Measurements from ENCODE around the gene CREBRF.

Gene CREBRF

DNA sequence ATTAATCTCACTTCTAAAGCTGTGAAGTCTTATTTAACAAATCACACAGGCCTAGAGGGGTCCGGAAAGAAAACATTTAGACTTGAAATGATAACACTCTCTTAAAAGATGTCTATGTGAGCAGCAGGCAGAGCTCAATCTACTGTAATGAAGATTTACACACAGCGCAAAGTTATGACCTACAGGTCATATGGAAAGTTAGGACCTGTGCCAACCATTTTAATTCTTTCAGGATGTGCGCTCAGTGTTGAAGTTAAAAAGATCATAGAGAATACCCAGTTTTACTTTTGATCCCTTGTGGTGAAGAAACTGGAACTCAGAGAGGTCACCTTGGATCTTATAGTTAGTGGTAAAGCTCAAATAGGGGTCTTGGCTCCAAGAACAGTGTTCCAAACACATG is 3.1 kb upstream of the CREBRF start:
- TF ChIP-seq, protein P1, sequence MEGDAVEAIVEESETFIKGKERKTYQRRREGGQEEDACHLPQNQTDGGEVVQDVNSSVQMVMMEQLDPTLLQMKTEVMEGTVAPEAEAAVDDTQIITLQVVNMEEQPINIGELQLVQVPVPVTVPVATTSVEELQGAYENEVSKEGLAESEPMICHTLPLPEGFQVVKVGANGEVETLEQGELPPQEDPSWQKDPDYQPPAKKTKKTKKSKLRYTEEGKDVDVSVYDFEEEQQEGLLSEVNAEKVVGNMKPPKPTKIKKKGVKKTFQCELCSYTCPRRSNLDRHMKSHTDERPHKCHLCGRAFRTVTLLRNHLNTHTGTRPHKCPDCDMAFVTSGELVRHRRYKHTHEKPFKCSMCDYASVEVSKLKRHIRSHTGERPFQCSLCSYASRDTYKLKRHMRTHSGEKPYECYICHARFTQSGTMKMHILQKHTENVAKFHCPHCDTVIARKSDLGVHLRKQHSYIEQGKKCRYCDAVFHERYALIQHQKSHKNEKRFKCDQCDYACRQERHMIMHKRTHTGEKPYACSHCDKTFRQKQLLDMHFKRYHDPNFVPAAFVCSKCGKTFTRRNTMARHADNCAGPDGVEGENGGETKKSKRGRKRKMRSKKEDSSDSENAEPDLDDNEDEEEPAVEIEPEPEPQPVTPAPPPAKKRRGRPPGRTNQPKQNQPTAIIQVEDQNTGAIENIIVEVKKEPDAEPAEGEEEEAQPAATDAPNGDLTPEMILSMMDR (conservative IDR thresholded peaks at IDR 0.05): no peak
- no peak overlapping the region for H3K27ac ChIP-seq

DNA sequence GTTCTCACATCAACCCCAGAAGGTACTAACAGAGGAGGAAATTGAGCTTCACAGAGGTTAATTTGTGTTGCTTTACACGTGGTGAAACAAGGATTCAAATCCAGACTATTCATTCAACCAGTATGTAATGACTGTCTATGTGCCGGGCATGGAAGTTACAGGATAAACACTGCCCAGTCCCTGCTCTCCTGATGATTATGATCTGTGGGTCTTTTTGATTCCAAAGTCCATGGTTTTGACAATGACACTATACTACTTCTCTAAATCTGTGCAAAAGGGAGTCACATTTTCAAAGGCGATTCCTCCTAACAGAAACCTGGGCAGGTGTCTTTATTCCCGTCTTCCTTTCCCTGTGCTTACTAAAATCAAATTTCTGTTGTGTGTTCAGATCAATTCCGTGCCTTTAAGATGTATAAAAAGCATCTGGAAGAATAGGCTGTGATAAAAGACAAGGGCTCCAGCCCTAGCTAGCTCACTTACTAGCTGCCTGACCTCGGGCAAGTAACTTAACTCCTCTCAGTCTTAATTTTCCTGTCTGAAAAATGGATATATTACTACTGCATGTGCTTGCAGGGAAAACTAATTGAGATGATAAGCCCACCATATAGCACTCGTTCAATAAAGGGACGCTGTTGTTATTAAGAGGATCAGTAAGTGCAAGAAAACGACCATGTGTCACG is 970 bp upstream of the CREBRF start:
- TF ChIP-seq, protein P1 (conservative IDR thresholded peaks at IDR 0.05): no peak
- peak overlapping the region; percentile 89; the same call in 1 of the 2 replicates for H3K27ac ChIP-seq

DNA sequence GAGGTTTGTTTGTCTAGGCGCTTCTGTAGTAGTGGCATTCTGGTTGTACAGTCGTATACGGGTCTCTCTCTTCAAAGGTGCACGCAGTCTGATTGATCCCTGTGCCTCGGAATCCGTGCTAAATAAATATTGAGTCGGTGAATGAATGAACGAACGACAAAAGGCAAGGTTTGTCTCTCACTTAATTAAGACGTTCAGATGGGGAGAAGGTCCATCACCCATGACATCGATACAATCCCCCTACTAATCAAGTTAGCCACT is 500 bp upstream of the CREBRF start:
- H3K27ac ChIP-seq: peak overlapping the region; percentile 89; the same call in 1 of the 2 replicates
- TF ChIP-seq, protein P1 (conservative IDR thresholded peaks at IDR 0.05): no peak

DNA sequence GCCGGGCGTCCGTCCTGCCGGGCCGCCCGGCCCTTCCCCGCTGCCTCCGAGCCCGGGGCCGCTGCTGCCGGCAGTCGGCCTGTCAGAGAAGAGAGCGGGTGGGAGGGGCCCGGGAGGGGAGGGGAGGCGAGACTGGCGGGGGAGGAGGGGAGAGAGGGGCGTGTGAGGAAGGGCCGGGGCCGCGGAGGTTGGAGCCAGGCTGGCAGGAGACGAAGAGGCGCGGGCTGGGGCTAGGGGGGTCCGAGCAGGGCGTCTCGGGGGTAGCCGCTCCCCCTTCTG is 570 bp downstream of the CREBRF start:
- peak overlapping the region; percentile 89 for H3K27ac ChIP-seq
- TF ChIP-seq, protein P1 (conservative IDR thresholded peaks at IDR 0.05): no peak

DNA sequence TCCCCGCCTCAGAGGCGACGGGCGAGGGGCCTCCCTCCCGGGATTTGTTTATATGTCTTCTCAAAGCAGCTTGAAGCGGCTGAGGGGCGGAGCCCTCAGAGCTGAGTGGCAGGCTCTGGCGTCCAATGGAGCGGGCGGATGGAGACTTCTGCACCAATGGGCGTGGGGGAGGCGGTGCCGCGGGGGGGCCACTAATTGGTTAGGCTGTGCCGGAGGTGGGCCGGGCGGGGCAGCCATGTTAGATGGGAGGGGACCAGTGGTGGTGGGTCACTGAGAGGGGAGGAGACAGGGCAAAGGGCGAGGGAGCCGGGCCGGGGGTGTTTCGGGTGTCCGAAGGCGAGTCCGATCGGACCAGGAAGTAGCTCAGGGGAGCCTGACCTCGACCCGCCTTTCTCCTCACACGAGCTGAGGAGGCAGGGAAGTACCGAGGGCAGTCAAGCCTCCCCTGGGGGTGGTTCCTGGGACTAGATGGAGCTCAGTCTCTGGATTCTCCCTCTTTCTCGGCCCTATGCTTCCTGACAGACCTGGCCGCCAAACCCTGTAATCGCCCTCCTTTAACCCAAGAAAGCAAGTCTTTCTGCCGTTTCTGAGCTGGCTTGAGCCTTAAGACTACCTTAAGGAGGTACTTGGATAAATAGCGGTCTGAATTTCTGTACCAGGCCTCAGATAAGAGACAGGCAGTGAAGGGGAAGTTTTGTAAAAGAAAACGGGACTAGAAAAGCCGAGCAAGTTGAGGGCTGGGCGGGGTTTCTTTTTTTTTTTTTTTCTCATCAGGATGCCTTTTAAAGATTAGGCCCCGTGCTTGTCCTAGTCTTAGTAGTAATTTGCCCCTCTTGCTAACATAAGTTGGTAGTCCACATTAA is 1.1 kb downstream of the CREBRF start:
- peak overlapping the region; percentile 89 for H3K27ac ChIP-seq
- TF ChIP-seq, protein P1 (conservative IDR thresholded peaks at IDR 0.05): no peak

DNA sequence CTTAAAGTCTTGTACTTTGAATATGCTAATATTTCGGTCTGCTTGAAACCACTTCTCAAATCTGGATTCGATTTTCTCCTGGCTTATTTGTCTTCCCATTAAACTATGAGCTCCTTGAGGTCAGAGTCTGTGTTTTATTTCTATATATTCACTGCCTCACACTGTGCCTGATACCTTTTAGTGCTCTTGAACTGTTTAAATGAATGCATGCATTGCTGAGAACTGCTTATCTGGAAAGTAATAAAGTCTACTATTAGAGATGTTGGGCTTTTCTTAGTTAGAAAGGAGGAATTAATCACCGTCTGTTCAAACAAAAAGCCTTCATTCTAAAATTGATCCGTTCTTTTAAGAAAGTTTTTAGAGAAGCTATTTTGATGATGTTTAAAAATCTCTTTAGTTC is 6.0 kb downstream of the CREBRF start:
- TF ChIP-seq, protein P1 (conservative IDR thresholded peaks at IDR 0.05): no peak
- H3K27ac ChIP-seq: no peak overlapping the region

DNA sequence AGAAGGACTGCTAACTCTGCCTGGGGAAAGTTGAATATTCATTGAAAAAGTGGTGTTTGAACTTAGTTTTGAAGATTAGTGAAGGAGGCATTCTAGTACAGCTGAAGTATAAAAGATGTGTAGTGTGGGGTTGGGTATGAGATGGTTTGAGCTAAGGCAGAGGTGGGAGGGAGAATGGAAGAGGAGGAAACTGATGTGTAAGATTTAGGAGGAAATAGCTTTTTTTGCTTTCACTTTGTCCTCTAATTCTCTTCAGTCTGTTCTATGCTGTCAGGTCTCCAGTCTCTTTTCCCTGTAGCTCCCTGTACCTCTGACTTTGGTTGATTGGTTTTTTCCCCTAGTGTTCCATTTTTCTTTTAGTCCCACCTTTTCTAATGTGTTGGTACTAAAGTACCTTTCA is 9.0 kb downstream of the CREBRF start:
- H3K27ac ChIP-seq: no peak overlapping the region
- TF ChIP-seq, protein P1 (conservative IDR thresholded peaks at IDR 0.05): no peak

All from VCaP (cell line).